Activated gamma-delta T cell treated with anti-CD3 and anti-CD28 coated beads, Interleukin-2, amount 50 U/mL, for 16 hours (primary cell): ENCODE results near the gene URB2.
A peak's percentile ranks its signal among the peaks of the same experiment; 100 is the strongest.
"Not testable (repeated sequence)": the region's sequence is repeated elsewhere in the genome, so short reads cannot be mapped to it uniquely, and the experiment has no call there.

Experiments
- DNase-seq: peaks from one replicate; pipeline ENCODE4 v3.0.0-alpha.2; 2020; ENCODE audit warnings: low read depth

The URB2 gene

DNA sequence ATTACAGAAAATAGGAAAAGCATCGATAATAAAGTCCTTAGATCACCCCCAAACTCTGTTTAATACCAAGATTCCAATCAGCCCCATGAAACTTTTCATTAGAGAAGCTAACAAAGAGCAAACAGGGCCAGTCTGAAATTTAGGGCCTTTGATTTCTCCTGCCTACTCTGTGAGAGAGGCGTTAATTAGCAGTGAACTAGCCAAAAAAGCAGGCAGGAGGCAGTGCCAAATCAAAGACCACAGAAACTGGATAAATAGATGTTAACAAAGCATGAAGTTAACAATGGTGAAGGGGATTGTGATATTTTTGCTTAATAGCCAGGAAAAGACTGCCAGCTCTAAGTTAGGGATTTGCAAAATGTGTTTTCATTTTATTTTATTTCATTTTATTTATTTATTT is 11.3 kb upstream of the URB2 start:
- DNase-seq = no peak

- no peak for DNase-seq
Observed at GRCh38 chr1:229617351-229618100, 8.5 kb upstream of the URB2 start.

GRCh38 chr1:229619002-229619401 is 7.0 kb upstream of the URB2 start:
- DNase-seq = no peak

GRCh38 chr1:229619614-229620013 is 6.4 kb upstream of the URB2 start:
- DNase-seq = no peak

- DNase-seq = no peak
Observed at GRCh38 chr1:229620876-229621275, 5.2 kb upstream of the URB2 start.

DNA sequence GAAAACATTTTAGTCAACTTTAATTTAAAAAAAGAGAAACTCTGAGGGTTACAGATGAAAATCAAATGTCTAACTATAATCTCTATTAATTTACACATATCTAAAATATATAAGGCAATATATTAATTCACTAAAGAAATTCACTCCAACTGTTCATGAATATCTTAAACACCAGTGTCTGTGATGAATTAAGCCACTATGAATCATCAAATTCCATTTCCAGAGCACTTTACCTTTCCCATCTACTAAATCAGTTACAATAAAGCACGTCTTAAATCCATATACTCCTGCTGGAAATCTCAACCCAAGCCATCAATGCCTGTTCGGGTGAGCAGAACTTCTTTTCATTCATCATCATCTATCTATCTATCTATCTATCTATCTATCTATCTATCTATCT is 4.4 kb upstream of the URB2 start:
- DNase-seq = no peak

DNA sequence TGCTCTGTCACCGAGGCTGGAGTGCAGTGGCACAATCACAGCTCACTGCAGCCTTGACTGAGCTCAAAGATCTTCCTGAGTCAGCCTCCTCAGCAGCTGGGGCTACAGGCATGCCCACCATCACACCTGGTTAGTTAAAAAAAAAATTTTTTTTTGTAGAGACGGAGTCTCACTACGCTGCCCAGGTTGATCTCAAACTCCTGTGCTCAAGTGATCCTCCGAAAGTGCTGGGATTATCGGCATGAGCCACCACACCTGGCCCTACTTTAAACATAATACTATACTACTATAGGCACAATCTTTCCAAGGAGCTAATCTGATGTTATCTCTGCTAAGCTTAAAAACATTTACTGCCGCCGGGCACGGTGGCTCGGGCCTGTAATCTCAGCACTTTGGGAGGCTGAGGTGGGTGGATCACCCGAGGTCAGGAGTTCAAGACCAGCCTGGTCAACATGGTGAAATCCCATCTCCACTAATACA is 3.4 kb upstream of the URB2 start:
- not testable (repeated sequence) for DNase-seq

DNA sequence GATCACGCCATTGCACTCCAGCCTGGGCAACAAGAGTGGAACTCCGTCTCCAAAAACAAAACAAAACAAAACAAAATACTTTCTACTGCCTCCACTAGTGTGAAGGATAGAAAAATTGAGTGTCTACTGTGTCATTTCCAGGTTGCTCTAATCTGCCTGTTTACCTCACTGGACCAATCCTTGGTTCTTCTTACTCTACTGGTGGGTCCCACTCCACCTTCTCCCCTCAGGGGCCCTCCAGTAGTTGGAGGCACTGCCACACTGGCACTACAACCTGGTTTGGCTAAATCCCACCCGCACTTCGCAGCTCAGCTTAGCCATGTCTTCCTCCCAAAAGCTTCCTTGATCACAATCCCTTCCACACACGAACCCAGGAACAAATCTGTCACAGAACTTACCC is 2.8 kb upstream of the URB2 start:
- DNase-seq = no peak

- DNase-seq = no peak
Observed at GRCh38 chr1:229623838-229624237, 2.2 kb upstream of the URB2 start.

- DNase-seq = no peak
Observed at GRCh38 chr1:229624521-229625070, 1.5 kb upstream of the URB2 start.

DNA sequence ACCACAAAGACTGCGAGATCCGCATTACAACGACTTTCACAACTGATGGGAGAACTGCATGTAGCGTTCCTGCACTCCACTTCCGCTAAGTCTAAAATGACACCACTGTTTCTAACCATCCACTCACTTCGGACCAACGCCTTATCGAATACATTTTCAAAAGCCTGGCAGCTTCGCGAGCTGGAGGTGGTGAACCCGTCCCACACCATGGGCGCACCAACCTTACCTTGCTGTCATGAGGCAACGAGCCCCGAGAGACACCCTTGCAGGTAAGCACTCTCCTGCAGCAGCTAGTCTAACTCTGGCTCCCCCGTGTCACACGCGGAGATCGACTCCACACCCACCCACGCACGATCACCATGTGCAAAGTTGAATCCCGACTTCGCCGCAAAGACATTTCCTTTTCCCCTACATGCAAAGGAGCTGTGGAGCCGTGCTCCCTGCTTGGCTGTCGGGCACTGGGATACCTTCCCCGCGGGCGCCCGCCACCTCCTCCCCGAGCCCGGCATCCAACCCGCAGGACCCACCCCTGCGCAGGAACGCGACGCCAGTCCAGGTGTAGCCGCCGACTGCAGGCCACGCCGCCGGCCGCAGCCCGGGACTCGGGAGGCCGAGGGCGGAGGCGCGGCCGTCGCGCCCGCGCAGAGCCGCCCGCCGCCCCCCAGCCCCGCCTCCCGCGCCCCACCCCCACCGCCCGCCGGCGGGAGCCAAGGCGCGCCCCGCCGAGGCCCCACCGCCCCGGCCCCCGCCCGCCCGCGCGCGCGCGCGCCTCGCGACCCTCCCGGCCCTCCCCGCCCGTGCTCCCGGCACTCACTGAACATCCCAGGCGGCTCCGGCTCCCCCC is 754 bp upstream of the URB2 start:
- DNase-seq = peak; percentile 36

DNA sequence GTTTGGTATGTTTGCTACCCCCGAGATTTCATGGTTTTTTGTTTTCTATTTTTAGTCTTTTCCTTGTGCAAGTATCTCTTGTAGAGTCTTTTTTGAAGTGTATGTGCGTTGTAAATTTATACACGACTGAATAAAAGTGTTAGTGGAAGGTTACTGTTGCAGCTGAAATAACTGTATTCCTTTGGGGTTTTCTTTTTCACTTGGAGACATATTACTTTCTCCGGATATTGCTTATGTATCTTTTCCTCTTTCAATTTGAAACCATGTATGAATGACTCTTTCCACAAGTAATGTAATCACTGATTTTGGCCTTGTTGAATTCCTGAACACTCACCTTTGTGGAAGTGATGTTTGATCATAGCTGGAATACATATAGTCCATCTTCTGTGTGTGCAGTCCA is 956 bp downstream of the URB2 start:
- no peak for DNase-seq

DNA sequence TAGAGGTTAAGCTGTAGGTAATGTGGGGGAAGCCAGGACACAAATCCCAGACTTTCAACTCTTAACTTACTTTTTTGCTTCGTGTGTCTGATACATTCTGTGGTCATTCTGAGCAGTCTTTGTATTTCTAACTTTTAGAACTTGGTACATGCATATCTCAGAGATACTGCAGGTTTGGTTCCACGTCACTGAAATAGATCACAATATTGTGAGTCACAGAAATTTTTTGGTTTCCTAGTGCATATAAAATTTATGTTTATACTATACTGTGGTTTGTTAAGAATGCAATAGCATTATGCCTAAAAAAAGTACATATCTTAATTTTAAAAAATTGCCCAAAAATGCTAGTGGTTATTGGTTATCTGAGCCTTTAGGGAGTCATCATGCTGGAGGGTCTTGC is 3.2 kb downstream of the URB2 start:
- no peak for DNase-seq

DNA sequence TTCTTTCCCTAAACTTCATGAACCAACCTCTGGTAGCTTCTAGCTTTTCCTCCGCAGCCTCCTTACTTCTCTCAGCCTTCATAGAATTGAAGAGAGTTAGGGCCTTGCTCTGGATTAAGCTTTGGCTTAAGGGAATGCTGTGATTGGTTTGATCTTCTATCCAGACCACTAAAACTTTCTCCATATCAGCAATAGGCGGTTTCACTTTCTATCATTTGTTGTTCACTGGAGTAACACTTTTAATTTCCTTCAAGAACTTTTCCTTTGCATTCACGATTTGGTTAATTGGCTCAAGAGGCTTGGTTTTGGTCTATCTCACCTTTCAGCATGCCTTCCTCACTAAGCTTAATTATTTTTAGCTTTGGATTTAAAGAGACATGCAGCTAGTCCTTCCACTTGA is 5.1 kb downstream of the URB2 start:
- DNase-seq = no peak

- no peak for DNase-seq
Observed at GRCh38 chr1:229631966-229632365, 5.9 kb downstream of the URB2 start.

DNA sequence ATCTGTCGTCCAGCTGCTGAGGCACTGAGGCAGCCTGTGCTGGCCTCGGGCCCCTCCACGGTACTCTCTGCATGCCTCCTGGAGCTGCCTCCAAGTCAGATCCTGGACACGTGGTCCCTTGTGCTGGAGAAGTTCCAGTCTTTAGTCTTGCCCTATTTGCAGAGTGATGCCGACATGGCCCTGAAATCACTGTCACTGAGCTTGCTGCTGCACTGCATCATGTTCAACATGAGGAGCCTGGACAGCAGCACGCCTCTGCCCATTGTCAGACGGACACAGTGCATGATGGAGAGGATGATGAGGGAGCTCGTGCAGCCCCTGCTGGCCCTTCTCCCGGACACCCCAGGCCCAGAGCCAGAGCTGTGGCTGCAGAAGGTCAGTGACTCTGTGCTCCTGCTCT is 10.0 kb downstream of the URB2 start:
- no peak for DNase-seq

DNA sequence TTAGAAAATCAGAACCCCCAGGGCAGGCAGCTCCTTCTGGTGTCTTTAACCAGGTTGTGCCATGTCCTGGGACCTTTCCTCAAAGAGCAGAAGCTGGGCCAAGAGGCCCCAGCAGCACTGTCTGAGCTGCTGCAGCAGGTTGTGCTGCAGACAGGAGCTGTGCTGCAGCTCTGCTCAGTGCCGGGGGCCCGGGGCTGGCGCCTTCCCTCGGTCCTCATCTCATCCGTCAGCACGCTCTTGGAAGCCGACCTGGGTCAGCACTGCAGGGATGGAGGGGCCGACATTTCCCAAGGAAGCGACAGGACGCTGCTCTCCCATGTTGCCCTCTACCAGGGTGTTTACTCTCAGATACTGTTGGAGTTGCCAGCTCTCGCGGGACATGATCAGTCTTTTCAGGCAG is 11.7 kb downstream of the URB2 start:
- DNase-seq = no peak

- DNase-seq = no peak
Observed at GRCh38 chr1:229640455-229640854, 14.4 kb downstream of the URB2 start.

- no peak for DNase-seq
Observed at GRCh38 chr1:229641306-229641705, 15.3 kb downstream of the URB2 start.

- DNase-seq = no peak
Observed at GRCh38 chr1:229642376-229642775, 16.3 kb downstream of the URB2 start.

- DNase-seq = no peak
Observed at GRCh38 chr1:229642970-229643369, 16.9 kb downstream of the URB2 start.

DNA sequence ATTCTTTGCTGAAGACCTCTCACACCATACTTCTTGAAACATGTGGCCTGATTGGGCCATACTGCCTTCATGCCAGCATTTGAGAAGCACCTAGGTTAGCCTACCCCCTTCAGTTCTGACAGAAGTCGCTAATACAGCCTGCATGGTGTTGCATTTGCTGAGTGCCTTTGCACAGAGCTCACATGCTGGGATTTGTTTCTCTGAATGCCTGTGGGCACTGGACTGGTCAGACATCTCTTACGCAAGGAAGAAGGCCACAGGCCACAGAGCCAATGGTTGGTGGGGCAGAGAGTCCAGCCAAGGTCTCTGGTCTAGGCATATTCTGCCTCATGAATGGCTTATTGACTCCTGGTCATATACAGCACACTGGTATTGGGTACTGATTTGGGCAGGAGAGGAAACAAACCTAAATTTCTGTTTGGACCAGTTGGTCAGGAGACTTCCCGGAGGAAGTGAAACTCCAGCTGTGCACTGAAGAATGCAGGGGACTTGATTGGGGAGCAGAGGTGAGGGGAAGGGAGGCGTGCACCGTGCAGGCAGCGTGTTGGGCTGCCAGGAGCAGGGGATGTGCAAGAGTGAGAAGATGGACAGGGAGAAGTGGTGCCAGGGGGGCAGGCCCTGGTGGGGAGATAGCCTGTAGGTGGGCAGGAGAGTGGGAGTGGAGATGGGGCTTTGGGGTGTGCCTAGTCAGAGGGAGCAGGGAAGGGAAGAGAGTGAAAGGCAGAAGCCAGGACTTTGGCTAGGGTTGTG is 18.1 kb downstream of the URB2 start:
- no peak for DNase-seq
